NK-92 (cell line): ENCODE measurements around the gene STIM1.
A peak's percentile ranks its signal among the peaks of the same experiment; 100 is the strongest.
"Not testable (repeated sequence)": the region's sequence is repeated elsewhere in the genome, so short reads cannot be mapped to it uniquely, and the experiment has no call there.

Experiments
- DNase-seq: peaks from one replicate; lab custom pipeline; 2025; ENCODE audit not compliant: unreplicated experiment; lab: John Stamatoyannopoulos, UW

Gene STIM1

DNA sequence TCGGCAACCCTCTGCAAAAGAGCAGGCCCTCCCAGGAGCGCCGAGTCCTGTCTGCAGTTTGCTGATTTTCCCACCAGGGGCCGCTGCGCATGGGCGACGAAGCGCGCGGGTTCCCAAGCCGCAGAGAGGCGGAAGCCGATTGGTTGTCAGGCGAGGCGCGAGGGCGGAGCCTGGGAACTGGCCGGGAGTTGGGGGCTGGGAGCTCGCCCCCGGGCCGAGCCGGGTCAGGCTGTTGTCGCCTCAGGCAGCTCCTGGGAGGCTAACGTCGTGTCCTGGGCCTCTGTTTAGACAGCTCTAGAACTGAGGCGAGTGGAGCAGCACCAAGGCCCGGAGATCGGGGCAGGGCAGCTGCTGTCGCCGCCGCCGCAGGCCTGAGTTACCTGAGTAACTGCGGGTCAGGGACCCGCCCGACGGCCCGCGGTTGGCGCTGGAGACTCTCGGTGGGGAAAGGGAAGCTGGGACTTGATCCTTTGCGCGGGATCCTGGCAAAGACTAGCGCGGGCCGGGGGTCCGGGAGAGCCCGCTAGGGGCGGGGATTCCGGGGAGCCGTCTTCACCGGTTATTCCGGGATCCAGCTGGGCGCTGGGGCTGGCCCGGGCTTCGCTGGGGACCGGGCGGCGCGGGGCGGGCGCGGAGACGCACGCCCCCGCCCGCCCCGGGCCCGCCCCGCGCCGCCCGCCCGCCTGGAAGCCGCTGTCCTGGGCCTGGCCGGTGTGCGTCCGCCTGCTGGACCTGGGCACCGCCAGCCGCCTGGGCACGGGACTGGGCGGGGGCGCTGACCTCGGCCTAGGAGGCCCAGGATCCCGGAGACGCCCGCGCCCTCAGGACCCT lies at the start of gene STIM1:
TSS of gene STIM1 (plus strand) at position 688 of the 831 bp plus-strand sequence. CDS start 607 bp downstream, outside the sequence.
- peak; percentile 79 for DNase-seq

DNA sequence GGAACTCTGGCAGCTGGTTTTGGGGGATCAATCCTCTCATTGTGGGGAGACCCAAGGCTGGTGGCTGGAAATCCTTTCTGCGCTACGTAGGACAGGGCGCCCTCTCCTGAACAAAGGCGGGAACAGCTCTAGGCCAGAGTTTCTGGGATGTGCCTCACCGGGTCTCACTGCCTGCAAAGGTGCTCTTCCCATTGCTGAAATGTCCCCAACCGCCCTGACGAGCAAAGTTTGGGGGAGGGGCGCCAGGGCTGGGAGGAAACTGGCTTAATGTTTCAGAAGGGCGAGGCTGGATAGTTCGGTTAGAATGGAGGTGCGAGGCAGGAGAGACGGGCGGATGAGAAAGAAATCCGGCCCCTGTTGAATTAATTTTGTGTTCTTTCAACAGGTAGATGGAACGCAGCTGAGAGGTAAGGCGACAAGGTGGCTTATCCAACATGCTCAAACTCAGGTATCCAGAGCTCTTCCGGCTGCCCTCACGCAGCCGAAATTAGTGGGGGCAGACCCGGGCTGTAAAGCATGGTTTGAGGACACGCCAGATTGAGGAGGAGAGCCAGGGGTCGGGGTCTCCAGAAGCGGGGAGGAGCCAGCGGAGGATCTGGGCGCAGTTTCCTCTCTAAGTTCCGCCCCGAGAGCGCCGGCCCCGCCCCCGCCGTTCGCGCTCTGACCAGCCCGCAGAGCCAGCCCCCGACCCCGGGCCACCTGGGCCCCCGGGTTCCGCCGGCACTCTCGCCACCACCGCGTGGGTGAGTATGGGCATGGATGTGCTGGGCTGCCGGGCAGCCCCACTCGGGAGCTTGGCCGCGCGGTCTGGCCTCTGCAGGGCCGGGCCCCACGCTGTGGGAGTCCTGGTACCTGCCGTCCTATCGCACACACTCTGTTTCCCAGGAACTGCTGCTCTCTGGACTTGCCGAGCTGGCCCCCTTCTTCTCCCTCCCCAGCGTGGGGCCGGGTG lies 47.3 kb upstream of the STIM1 start, which contains the start of gene PGAP2:
TSS of gene PGAP2 (plus strand) at position 652 of the 952 bp plus-strand sequence. CDS start 2,700 bp downstream, outside the sequence.
- no peak for DNase-seq

DNA sequence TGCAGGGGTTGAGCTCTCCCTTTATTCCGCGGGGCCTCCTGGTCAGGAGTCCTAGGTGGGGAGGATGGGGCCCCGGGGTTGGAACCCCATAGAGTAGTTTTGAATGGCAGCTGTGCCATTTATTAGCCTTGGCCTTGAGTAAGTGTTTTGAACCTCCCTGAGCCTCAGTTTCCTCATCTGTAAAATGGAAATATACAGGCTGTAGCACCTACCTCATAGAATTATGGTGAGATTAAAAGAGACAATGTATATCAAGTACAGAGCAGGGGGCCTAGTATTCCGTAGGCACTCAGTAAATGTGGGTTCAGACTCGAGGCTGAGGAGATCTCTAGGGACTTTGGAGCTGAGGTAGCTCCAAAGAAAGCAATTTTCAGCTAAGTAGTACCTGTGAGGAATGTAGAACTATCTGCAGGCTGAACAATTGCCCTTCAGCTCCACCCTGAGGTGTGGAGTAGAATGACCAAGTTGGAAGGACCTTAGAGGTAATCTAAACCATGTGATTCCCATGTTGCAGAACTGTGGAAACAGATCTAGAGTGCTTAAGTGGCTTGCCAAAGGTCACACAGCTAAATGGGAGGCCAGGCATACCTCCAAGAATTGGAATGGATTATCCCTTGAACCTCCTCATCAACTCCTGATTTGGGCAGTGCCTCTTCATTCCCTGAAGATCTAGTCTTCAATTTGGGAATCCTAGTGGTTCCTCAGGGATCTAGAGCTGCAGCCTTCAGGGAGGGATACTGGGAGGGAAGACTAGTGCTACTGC lies 46.4 kb upstream of the STIM1 start:
- no peak for DNase-seq

DNA sequence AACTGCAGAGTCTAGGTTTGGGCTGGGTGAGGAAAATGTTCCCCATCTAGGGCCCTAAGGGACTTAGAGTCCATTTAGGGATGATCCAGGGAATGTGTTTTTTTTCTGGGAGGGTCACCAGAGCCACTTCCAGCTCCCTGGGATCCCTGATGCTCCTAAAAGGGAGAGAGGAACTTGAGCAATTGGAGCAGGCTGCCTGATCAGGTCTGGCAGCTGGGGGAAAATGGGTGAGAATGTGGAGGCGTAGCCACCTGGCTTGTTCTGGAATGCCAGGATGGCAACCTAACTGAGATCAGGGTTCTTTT lies 45.9 kb upstream of the STIM1 start:
- no peak for DNase-seq

DNA sequence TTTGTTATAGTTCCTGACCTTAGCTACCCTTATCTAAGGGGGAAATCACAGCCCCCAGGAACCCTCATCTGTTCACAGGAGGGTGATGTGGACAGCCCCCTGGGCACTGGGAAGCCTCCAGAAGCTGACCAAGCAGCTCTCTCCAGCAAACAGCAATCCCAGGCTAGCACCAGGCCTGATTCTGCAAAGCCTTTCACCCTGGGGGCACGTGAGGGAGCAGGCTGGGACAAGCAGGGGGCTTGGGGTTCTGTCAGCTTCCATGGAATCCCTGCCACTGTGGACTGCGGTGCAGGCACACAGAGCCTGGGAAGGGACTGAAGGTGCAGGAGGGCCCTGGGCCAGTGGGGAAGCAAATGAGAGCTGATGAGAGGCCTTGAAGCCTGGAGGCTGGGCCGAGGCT lies 45.0 kb upstream of the STIM1 start:
- DNase-seq = no peak

DNA sequence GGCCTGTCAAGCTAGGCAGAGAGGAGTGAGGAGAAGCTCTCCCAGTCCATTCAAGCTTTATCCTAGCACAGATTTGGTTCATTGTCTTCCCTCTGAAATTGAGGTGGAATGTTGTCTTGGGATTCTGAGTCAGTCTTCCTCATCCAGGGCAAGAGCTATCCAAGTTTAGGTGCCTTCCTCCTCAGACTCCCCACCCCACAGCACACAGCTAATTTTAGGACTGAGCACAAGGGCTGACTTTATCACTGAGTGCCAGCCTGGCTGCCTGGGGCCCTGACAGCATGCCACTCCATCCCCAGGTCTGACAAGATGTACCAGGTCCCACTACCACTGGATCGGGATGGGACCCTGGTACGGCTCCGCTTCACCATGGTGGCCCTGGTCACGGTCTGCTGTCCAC lies 44.5 kb upstream of the STIM1 start:
- no peak for DNase-seq

DNA sequence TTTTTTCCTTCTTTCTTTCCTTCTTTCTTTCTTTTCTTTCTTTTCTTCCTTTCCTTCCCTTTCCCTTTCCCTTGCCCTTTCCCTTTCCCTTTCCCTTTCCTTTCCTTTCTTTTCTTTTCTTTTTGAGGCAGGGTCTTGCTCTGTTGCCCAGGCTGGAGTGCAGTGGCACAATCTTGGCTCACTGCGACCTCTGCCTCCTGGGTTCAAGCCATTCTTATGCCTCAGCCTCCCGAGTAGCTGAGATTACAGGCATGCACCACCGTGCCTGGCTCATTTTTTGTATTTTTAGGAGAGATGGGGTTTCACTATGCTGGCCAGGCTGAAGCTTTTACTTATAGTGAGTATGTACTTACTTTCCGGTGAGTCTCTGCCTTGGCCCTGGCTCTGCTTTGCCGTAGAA lies 40.6 kb upstream of the STIM1 start:
- DNase-seq = not testable (repeated sequence)

DNA sequence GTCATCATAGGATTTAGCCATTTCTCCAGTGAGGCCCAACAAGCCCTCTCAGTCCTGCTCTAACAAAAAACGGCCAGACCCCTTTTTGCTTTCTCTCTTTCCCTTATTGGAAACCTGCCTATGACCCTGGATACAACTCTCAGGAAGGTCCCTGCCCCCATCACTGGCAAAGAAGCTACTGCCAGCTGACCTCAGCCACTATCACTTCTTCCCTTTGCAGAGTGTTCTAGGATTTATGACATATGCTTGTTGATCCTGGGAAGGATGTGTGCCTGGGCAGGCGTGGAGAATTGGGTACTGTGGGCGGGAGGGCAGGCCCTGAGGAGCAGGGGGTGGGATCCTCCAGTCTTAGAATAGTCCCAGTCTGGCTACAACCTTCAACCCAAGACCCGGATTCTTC lies 39.6 kb upstream of the STIM1 start:
- DNase-seq = no peak

DNA sequence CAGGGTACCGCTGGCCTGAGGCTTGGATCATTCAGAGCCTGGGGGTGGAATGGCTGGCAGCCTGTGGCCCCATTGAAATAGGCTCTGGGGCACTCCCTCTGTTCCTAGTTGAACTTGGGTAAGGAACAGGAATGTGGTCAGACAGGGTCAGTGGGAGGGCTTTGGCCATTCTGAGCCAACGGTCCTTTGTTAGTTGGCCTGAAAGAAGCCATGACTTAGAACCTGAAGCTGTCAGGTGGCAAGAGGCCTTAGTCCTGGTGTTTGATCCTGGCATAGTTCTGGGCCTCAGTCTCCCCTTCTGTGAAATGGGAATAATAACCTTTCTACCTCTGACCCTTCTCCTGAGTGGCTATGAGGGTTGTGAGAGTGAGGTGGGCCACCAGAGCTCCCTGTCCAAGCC lies 38.8 kb upstream of the STIM1 start:
- DNase-seq = no peak

DNA sequence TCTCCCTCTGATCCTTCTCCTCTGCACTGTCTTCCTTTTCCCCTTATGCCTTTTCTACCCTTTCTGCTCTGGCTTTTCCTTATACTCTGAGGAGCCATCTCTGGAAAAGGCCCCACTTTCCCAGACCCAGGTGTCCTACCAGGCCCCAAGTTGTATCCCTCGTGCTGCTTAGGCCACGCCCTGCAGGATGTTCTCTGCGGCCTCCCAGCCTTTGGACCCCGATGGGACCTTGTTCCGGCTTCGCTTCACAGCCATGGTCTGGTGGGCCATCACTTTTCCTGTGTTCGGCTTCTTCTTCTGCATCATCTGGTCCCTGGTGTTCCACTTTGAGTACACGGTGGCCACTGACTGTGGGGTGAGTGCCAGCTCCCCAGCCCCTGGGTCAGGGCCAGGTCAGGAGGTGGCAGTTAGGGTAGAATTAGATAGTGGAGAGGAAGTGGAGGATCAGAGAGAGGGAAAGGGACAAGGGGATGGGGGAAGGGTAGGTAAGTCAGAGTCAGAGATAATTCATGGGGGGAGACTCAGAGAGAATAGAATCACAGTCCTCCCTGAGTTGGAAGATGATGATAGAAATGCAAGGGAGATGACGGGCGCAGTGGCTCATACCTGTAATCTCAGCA lies 38.2 kb upstream of the STIM1 start:
- no peak for DNase-seq

DNA sequence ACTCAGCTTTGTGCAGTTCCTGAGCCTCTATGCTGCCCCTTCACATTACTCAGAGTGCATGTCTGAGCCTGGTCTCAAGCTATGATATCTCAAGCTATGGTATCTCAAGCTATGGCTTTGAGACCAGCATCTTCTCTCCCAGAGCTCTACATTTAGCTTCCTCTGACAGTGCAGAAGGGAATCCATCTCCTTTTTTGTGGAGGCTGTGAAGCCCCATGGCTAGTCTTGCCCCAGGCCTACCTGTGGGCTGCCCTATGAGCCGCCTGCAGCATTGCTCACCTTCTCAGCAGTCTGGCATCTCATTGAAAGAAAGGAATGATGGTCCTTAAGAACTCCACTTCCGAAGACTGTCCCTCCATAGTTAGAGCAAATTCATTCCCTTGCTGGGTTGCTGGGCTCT lies 34.5 kb upstream of the STIM1 start:
- no peak for DNase-seq

DNA sequence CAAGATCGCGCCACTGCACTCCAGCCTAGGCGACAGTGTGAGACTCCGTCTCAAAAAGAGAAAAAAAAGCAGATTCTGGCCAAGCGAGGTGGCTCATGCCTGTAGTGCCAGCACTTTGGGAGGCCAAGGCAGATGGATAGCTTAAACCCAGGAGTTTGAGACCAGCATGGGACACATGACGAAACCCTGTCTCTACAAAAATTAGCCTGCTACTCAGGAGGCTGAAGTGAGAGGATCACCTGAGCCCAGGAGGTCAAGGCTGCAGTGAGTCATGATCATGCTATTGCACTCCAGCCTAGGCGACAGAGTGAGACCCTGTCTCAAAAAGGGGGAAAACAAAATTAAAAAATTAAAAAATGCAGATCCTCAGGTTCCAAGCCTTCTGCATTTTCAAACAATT lies 33.2 kb upstream of the STIM1 start:
- no peak for DNase-seq

DNA sequence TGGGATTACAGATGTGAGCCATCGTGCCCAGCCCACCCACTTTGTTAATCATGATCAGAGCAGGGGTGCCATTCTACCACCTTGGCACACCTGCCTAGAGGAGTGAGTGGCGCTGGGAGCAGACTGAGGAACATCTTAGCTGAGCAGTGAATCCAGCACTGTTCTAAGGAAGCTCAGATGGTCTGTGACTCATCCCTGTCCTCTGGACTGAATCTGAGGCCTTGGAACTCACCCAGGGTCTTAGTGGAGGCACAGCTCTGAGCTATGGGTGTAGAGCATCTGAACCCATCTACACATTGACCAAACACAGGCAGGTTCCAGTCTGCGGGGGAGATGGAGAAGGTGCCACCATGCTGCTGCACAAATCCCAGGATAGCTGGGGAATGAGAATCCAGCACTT lies 32.2 kb upstream of the STIM1 start:
- no peak for DNase-seq

DNA sequence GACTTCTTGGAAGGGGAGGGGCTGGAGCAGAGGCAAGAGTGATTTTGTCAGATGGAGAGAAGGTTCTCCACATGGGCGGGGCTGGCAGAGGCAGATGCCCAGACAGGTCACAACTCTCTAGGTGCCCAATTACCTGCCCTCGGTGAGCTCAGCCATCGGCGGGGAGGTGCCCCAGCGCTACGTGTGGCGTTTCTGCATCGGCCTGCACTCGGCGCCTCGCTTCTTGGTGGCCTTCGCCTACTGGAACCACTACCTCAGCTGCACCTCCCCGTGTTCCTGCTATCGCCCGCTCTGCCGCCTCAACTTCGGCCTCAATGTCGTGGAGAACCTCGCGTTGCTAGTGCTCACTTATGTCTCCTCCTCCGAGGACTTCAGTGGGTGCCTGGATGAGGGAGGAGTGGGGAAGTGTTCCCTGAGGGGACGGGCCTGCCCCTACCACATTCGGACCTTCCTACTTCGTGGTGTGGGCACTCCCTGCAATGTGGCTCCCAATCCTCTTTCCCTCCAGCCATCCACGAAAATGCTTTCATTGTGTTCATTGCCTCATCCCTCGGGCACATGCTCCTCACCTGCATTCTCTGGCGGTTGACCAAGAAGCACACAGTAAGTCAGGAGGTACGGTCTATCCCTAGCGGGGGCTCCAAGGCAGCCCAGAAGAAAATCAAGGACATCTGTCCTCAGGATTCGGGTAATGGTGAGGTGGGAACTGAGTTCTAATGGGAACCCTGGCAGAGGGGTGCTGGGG lies 31.5 kb upstream of the STIM1 start:
- no peak for DNase-seq

DNA sequence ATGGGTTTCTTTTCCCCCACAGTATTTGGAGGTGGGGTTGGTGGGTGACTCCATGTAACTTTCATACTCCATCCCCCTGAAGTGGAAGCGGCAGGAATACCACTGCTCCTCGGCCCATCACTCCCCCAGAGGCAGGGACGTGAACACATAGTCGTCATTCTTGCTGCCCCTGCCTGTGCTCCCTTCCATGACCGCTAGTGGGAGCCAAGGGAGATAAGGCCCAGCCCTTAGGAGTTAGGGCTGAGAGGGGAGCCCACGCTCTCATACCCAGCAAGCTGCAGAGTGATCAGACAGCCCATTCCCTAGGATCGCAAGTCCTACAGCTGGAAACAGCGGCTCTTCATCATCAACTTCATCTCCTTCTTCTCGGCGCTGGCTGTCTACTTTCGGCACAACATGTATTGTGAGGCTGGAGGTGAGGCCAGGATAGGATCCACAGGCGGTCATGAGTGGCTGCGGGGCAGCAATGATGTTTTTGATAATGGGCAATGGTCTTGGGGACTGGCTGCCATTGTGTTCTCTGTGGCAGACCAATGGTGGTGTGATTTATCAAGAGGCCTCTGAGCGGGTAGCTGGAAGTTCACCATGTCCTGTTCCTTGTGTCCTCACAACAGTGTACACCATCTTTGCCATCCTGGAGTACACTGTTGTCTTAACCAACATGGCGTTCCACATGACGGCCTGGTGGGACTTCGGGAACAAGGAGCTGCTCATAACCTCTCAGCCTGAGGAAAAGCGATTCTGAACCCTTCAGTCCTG lies 30.6 kb upstream of the STIM1 start:
- DNase-seq = no peak

DNA sequence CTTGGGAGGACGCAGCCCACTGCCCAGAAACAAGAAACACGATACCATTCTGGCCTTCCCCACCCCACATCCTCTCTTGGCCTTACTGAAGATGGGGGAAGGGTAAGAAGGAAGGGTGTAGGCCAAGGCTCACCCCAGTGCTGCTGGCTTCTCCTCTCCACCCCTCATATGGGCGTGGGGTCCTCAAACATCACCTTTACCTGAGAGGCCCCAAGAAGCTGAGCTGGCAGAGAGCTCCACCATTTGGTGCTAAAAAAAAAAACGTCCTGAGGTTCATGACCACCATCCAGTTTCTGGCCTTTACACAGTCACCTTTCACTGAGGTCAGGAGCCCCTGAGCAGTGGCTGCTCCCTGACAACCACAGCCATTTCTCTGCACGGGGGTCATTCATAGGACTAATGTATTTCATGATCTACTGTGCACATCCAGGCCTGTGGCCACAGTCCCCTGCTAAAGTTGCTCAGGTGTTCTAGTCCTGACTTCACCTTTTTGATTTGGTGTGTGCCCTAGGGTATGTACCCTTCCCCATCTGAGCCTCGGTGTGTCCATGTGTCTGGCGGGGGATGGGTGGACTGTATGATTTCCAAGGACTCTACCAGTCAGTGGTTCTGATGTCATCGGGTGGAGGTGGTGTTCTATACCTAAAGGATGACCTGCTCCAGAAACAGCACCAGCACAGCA lies 29.9 kb upstream of the STIM1 start:
- DNase-seq = no peak

DNA sequence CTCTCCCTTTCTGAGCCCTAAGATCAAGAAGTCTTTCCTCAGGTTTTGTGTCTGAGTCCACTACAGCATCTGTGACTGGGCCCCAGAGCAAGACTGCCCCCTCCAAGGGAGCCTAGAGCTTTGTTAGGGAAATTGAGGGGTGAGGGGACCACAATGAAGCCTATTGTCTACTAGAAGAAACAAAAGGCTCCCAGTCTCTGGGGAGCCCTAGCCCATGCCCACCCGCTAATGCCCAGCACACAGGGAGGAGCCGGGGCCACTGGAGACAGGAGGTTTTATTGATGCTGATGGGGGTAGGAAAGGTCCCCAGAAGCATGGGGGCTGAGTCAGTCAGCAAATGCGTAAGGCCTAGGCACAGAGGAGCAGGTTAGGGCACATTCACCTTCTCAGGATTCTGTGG lies 28.7 kb upstream of the STIM1 start:
- DNase-seq = no peak

DNA sequence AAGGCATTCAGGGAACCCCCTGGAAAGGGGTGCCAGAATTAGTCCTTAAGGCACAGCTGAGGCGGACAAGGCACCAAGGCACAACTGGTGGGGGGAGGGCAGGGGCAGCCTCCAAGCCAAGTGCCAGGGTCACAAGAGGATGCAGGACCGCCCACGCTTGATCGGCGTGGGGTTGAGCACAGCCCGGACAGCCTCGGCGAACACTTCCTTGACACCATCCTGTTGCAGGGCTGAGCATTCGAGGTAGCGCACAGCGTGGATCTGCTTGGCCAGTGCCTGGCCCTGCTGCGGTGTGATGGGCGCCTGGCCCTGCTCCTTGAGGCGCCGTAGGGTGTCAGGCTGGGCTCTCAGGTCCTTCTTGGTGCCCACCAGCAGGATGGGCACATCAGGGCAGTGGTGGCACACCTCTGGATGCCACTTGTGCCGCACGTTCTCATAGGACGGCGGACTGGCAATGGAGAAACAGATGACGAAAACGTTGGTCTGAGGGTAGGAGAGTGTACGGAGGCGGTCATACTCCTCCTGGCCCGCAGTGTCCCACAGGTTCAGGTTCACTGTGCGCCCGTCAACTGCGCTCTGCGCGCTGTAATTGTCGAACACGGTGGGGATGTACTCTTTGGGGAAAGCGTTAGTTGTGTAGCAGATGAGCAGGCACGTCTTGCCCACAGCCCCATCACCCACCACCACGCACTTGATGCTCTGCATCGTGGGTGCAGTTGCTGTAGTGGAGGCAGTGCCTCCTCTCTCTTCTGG lies 27.9 kb upstream of the STIM1 start:
- no peak for DNase-seq
